ENCODE data around the gene NTN1.

The NTN1 gene

GRCh38 chr17:9274973-9275372 is 253.7 kb downstream of the NTN1 start:
- H3K4me1 Mint-ChIP-seq (ENCODE audit: low read depth), result peaks cover 14% of the 10 kb centered on the region
- no peaks in the 10 kb centered on the region for H3K36me3 Mint-ChIP-seq (ENCODE audit: low read depth)
- no peaks in the 10 kb centered on the region for H3K9me3 Mint-ChIP-seq
- H3K4me3 Mint-ChIP-seq, result no peak overlapping the region
- no peaks in the 10 kb centered on the region for H3K27me3 Mint-ChIP-seq
- no peak overlapping the region for H3K27ac Mint-ChIP-seq
- intact Hi-C loops (cut with micrococcal nuclease), result no loop called here

- H3K9me3 Mint-ChIP-seq, result no peaks in the 10 kb centered on the region
- intact Hi-C loops (cut with micrococcal nuclease), result no loop called here
- H3K36me3 Mint-ChIP-seq (ENCODE audit: low read depth), result no peaks in the 10 kb centered on the region
- no peaks in the 10 kb centered on the region for H3K27me3 Mint-ChIP-seq
- no peak overlapping the region for H3K27ac Mint-ChIP-seq
- no peak overlapping the region for H3K4me3 Mint-ChIP-seq
- H3K4me1 Mint-ChIP-seq (ENCODE audit: low read depth), result peaks cover 6% of the 10 kb centered on the region
Observed at GRCh38 chr17:9279893-9280292, 258.6 kb downstream of the NTN1 start.

- H3K9me3 Mint-ChIP-seq, result no peaks in the 10 kb centered on the region
- H3K4me3 Mint-ChIP-seq, result no peak overlapping the region
- peaks cover 2% of the 10 kb centered on the region for H3K4me1 Mint-ChIP-seq (ENCODE audit: low read depth)
- no peak overlapping the region for H3K27ac Mint-ChIP-seq
- H3K27me3 Mint-ChIP-seq, result no peaks in the 10 kb centered on the region
- no peaks in the 10 kb centered on the region for H3K36me3 Mint-ChIP-seq (ENCODE audit: low read depth)
- intact Hi-C loops (cut with micrococcal nuclease), result no loop called here
Observed at GRCh38 chr17:9283909-9284308, 262.6 kb downstream of the NTN1 start.

- H3K27me3 Mint-ChIP-seq, result no peaks in the 10 kb centered on the region
- peaks cover 11% of the 10 kb centered on the region for H3K4me1 Mint-ChIP-seq (ENCODE audit: low read depth)
- intact Hi-C loops (cut with micrococcal nuclease), result no loop called here
- no peak overlapping the region for H3K4me3 Mint-ChIP-seq
- no peaks in the 10 kb centered on the region for H3K36me3 Mint-ChIP-seq (ENCODE audit: low read depth)
- H3K27ac Mint-ChIP-seq, result no peak overlapping the region
- no peaks in the 10 kb centered on the region for H3K9me3 Mint-ChIP-seq
Observed at GRCh38 chr17:9284884-9285283, 263.6 kb downstream of the NTN1 start.

- no peaks in the 10 kb centered on the region for H3K36me3 Mint-ChIP-seq (ENCODE audit: low read depth)
- H3K27me3 Mint-ChIP-seq, result no peaks in the 10 kb centered on the region
- no peak overlapping the region for H3K27ac Mint-ChIP-seq
- H3K4me1 Mint-ChIP-seq (ENCODE audit: low read depth), result peaks cover 17% of the 10 kb centered on the region
- no peak overlapping the region for H3K4me3 Mint-ChIP-seq
- intact Hi-C loops (cut with micrococcal nuclease), result no loop called here
- no peaks in the 10 kb centered on the region for H3K9me3 Mint-ChIP-seq
Observed at GRCh38 chr17:9285602-9286427, 264.5 kb downstream of the NTN1 start.

- no peaks in the 10 kb centered on the region for H3K36me3 Mint-ChIP-seq (ENCODE audit: low read depth)
- H3K4me1 Mint-ChIP-seq (ENCODE audit: low read depth), result peaks cover 17% of the 10 kb centered on the region
- no peak overlapping the region for H3K27ac Mint-ChIP-seq
- intact Hi-C loops (cut with micrococcal nuclease), result no loop called here
- no peak overlapping the region for H3K4me3 Mint-ChIP-seq
- no peaks in the 10 kb centered on the region for H3K27me3 Mint-ChIP-seq
- H3K9me3 Mint-ChIP-seq, result no peaks in the 10 kb centered on the region
Observed at GRCh38 chr17:9286434-9286833, 265.1 kb downstream of the NTN1 start.

GRCh38 chr17:9287306-9287705 is 266.0 kb downstream of the NTN1 start:
- H3K27me3 Mint-ChIP-seq, result no peaks in the 10 kb centered on the region
- no peak overlapping the region for H3K4me3 Mint-ChIP-seq
- H3K36me3 Mint-ChIP-seq (ENCODE audit: low read depth), result no peaks in the 10 kb centered on the region
- no peaks in the 10 kb centered on the region for H3K9me3 Mint-ChIP-seq
- intact Hi-C loops (cut with micrococcal nuclease), result no loop called here
- no peak overlapping the region for H3K27ac Mint-ChIP-seq
- H3K4me1 Mint-ChIP-seq (ENCODE audit: low read depth), result peaks cover 23% of the 10 kb centered on the region

- Mint-ChIP-seq H3K27me3 (no peaks in the 10 kb centered on the region), H3K36me3 (ENCODE audit: low read depth) (no peaks in the 10 kb centered on the region), H3K27ac (peak overlapping the region; percentile 51), H3K9me3 (no peaks in the 10 kb centered on the region), H3K4me1 (ENCODE audit: low read depth) (peaks cover 37% of the 10 kb centered on the region), H3K4me3 (peak overlapping the region; percentile 27)
- intact Hi-C loops (cut with micrococcal nuclease), result no loop called here
Observed at GRCh38 chr17:9290226-9290613, 268.9 kb downstream of the NTN1 start.

GRCh38 chr17:9291912-9292560 is 270.7 kb downstream of the NTN1 start:
- Mint-ChIP-seq H3K4me1 (ENCODE audit: low read depth) (peaks cover 37% of the 10 kb centered on the region), H3K36me3 (ENCODE audit: low read depth) (no peaks in the 10 kb centered on the region), H3K9me3 (no peaks in the 10 kb centered on the region), H3K27me3 (no peaks in the 10 kb centered on the region), H3K27ac (peak overlapping the region; percentile 12), H3K4me3 (no peak overlapping the region)
- intact Hi-C loops (cut with micrococcal nuclease), result no loop called here

- peaks cover 37% of the 10 kb centered on the region for H3K4me1 Mint-ChIP-seq (ENCODE audit: low read depth)
- H3K4me3 Mint-ChIP-seq, result no peak overlapping the region
- H3K27ac Mint-ChIP-seq, result no peak overlapping the region
- no peaks in the 10 kb centered on the region for H3K27me3 Mint-ChIP-seq
- H3K9me3 Mint-ChIP-seq, result no peaks in the 10 kb centered on the region
- H3K36me3 Mint-ChIP-seq (ENCODE audit: low read depth), result no peaks in the 10 kb centered on the region
- intact Hi-C loops (cut with micrococcal nuclease), result no loop called here
Observed at GRCh38 chr17:9292561-9292941, 271.2 kb downstream of the NTN1 start.

All from dendritic cell treated with granulocyte-macrophage colony-stimulating factor and Interleukin-4, amounts not matched to agents 40 ng/mL and 50 ng/mL, for 4 days (primary cell).